ENCODE measurements around the gene IRGC. TPM values are rescaled to one million over a fixed set of nuclear protein-coding genes. Genes with fewer than 3 reads are reported as not detected.
A peak's percentile ranks its signal among the peaks of the same experiment; 100 is the strongest.

The IRGC gene
- total and polyA plus RNA-seq, 9 of the 15 experiments (the other 6 are each of a cell fraction or from before 2014, with no cell fraction given): not detected

DNA sequence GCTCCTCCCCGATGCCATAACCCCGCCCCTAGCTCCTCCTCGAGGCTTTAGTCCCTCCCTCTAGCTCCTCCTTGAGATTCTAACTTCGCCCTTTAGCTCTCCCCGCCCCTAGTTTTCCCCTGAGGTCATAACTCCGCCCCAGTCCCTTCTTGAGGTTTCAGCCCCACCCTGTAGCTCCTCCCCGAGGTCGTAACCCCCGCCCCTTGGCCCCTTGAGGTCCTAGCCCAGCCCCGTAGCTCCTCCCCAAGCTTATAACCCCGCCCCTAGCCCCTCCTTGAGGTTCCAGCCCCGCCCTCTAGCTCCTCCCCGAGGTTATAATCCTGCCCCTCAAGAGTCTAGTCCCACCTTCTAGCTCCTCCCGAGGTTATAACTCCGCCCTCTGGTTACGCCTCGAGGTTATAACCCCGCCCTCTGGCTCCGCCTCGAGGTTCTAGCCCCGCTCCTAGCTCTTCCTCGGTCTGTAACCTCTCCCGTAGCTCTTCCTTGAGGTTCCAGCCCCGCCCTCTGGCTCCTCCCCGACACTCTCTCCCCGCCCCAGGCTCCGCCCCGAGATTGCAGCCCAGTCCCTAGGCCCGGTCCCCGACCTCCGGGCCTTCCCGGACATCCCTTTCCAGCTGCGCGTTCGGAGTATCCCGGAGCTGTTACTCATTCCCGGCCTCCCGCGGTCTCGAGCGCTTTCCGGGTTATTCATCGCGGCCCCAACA, 47.3 kb upstream of the IRGC start:
- Histone ChIP-seq H3K27ac (ENCODE audit: extremely low read depth, low read depth, low read length) (peak overlapping the region; percentile 53; the same call in 2 of the 3 replicates), H2AFZ (ENCODE audit: low read depth, low read length) (peak overlapping the region; percentile 95), H3K4me3 (peak overlapping the region; percentile 55), H3K9me1 (ENCODE audit: control insufficient read depth, insufficient read depth, low read length) (no peaks in the 10 kb centered on the region), H3K36me3 (ENCODE audit: control insufficient read depth, insufficient read depth, low read length) (peaks cover 4% of the 10 kb centered on the region; the same call in 2 of the 3 replicates), H3K4me2 (ENCODE audit: insufficient read depth, low read length) (peak overlapping the region; percentile 80), H4K20me1 (replicated peaks; ENCODE audit: control insufficient read depth, insufficient read depth, low read length) (no peaks in the 10 kb centered on the region; the same call in 1 of the 2 replicates), H3K4me1 (replicated peaks in 1 of 2; ENCODE audit: control insufficient read depth in 2 of 2, insufficient read depth in 2 of 2, low read length in 2 of 2) (peaks cover 20 to 40% of the 10 kb centered on the region in 2 experiments), H3K9me3 (replicated peaks; ENCODE audit: control insufficient read depth, insufficient read depth, low read depth, low read length) (no peaks in the 10 kb centered on the region; the same call in 1 of the 2 replicates), H3K79me2 (ENCODE audit: control insufficient read depth, insufficient read depth, low read length) (no peaks in the 10 kb centered on the region; the same call in 2 of the 3 replicates), H3K9ac (ENCODE audit: insufficient read depth in 1 of 2, low read depth in 2 of 2, low read length in 2 of 2) (peak overlapping the region; percentile 58 to 85; a peak in 3 of 4 replicates), H3K27me3 (ENCODE audit: control insufficient read depth in 2 of 2, insufficient read depth in 2 of 2, low read length in 2 of 2) (no peaks in the 10 kb centered on the region)
- ChIA-PET POLR2A (interaction anchor here (0.6 to 1.3 kb wide), 11 partner anchors 10 to 1399 kb away, joined by 3 to 7 read pairs (median 3); partner anchors contain the start of genes SMG9, ZNF222 and ZNF45), CTCF (ENCODE audit: low intra/inter-chr PET ratio) (interaction anchor here (0.6 to 1.1 kb wide), 2 partner anchors 117 to 437 kb away, joined by 3 to 4 read pairs; no protein-coding TSS in a partner anchor)
- ATAC-seq (peak; percentile 93), DNase-seq (ENCODE audit: extremely low read depth in 1 of 4, low spot score in 3 of 4) (peak; percentile 97 to 98 (median 98)), FAIRE-seq (peak; percentile 100)
- intact Hi-C loops (cut with micrococcal nuclease): loop anchor here (2.0 to 10.0 kb wide), 4 partner anchors 54 to 139 kb away; partner anchors contain the start of gene ZNF575
- in situ Hi-C loops (cut with MboI): no loop called here
- WGBS (ENCODE audit: insufficient coverage, low coverage, missing lambda C conversion rate): under 1% methylated on average over 37 of the region's 44 CpGs
- BruUV-seq (replicated peaks): no TSS peak
- no peak for TF ChIP-seq HSF4 (CRISPR knock-in tag; IDR thresholded peaks at IDR 0.05; ENCODE audit: borderline replicate concordance)
- TF ChIP-seq, protein P1, sequence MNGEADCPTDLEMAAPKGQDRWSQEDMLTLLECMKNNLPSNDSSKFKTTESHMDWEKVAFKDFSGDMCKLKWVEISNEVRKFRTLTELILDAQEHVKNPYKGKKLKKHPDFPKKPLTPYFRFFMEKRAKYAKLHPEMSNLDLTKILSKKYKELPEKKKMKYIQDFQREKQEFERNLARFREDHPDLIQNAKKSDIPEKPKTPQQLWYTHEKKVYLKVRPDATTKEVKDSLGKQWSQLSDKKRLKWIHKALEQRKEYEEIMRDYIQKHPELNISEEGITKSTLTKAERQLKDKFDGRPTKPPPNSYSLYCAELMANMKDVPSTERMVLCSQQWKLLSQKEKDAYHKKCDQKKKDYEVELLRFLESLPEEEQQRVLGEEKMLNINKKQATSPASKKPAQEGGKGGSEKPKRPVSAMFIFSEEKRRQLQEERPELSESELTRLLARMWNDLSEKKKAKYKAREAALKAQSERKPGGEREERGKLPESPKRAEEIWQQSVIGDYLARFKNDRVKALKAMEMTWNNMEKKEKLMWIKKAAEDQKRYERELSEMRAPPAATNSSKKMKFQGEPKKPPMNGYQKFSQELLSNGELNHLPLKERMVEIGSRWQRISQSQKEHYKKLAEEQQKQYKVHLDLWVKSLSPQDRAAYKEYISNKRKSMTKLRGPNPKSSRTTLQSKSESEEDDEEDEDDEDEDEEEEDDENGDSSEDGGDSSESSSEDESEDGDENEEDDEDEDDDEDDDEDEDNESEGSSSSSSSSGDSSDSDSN (IDR thresholded peaks at IDR 0.05; ENCODE audit: borderline replicate concordance in 1 of 2, low read depth in 2 of 2, low read length in 2 of 2): 0 out of 4 replicates have a peak, but pooled peaks of 1 of the 2 experiments have one; percentile 31
- no peak for TF ChIP-seq ZFP1 (CRISPR knock-in tag; IDR thresholded peaks at IDR 0.05)
- 0 out of 2 replicates have a peak, but pooled peaks have one; percentile 26 for TF ChIP-seq FOXK1 (CRISPR knock-in tag; IDR thresholded peaks at IDR 0.05; ENCODE audit: borderline replicate concordance)
- peak; percentile 53 for TF ChIP-seq KDM5B (IDR thresholded peaks at IDR 0.05; ENCODE audit: insufficient replicate concordance, low read depth, low read length)
- no peak for TF ChIP-seq TRIM28 (IDR thresholded peaks at IDR 0.05)
- no peak for TF ChIP-seq ZNF324 (CRISPR knock-in tag; IDR thresholded peaks at IDR 0.05)
- no peak for TF ChIP-seq GABPB1 (CRISPR knock-in tag; IDR thresholded peaks at IDR 0.05)
- TF ChIP-seq, protein P2, sequence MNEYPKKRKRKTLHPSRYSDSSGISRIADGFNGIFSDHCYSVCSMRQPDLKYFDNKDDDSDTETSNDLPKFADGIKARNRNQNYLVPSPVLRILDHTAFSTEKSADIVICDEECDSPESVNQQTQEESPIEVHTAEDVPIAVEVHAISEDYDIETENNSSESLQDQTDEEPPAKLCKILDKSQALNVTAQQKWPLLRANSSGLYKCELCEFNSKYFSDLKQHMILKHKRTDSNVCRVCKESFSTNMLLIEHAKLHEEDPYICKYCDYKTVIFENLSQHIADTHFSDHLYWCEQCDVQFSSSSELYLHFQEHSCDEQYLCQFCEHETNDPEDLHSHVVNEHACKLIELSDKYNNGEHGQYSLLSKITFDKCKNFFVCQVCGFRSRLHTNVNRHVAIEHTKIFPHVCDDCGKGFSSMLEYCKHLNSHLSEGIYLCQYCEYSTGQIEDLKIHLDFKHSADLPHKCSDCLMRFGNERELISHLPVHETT (CRISPR knock-in tag; conservative IDR thresholded peaks at IDR 0.05 in 1 of 2, IDR thresholded peaks at IDR 0.05 in 1 of 2): no peak
- TF ChIP-seq, protein P3, sequence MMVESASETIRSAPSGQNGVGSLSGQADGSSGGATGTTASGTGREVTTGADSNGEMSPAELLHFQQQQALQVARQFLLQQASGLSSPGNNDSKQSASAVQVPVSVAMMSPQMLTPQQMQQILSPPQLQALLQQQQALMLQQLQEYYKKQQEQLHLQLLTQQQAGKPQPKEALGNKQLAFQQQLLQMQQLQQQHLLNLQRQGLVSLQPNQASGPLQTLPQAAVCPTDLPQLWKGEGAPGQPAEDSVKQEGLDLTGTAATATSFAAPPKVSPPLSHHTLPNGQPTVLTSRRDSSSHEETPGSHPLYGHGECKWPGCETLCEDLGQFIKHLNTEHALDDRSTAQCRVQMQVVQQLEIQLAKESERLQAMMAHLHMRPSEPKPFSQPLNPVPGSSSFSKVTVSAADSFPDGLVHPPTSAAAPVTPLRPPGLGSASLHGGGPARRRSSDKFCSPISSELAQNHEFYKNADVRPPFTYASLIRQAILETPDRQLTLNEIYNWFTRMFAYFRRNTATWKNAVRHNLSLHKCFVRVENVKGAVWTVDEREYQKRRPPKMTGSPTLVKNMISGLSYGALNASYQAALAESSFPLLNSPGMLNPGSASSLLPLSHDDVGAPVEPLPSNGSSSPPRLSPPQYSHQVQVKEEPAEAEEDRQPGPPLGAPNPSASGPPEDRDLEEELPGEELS (CRISPR knock-in tag; IDR thresholded peaks at IDR 0.05; ENCODE audit: borderline replicate concordance): 0 out of 2 replicates have a peak, but pooled peaks have one; percentile 42
- TF ChIP-seq KAT7 (CRISPR knock-in tag; IDR thresholded peaks at IDR 0.05; ENCODE audit: borderline replicate concordance): no peak
- no peak for TF ChIP-seq RCOR1 (IDR thresholded peaks at IDR 0.05; ENCODE audit: borderline replicate concordance in 1 of 2, low read depth in 2 of 2, low read length in 2 of 2)

Data from K562 (cell line).